ENCODE measurements around the gene RICTOR.

DNA sequence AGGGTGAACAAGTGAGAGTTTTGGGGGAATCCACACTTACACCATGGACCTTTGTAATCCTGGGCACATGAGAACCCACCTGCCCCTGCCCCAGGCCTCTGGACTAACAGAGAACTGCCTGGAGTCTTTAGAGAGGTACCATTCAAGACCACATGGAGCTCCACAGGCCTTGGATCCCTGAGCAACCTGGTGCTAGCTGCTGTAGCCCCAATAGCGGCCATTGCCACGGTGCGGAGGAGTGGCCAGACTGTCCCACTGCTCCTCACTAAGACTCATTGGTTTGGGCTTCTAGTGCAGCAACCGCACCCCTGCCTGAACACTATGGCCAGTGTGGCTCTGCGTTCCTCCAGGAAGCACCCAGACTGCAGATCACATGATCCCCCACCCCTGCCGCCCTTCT lies 182.6 kb downstream of the RICTOR start:
- no peak for TF ChIP-seq TARDBP (IDR thresholded peaks at IDR 0.05)
- TF ChIP-seq ARNT (IDR thresholded peaks at IDR 0.05): no peak
- TF ChIP-seq FOXA1 (IDR thresholded peaks at IDR 0.05): no peak
- no peak for TF ChIP-seq HDGF (IDR thresholded peaks at IDR 0.05; ENCODE audit: borderline replicate concordance)
- TF ChIP-seq ELF4 (IDR thresholded peaks at IDR 0.05): no peak
- no peak for TF ChIP-seq CTBP1 (IDR thresholded peaks at IDR 0.05; ENCODE audit: borderline replicate concordance)
- no peak for TF ChIP-seq PKNOX1 (IDR thresholded peaks at IDR 0.05)
- no peak for TF ChIP-seq SP1 (IDR thresholded peaks at IDR 0.05)

Measured in HEK293T (cell line).